HCT116 (cell line): ENCODE data around the gene GPT2. TPM values are rescaled to one million over a fixed set of nuclear protein-coding genes. Genes with fewer than 3 reads are reported as not detected.

Experiments used
- ATAC-seq: fragments of 200-7000 bp; cut with Tn5 transposase; 2 replicates; pipeline ENCODE4 v1.9.1; 2020; ENCODE audit warnings: mild to moderate bottlenecking, moderate library complexity
- BruUV-seq: library from RNA; stranded (reverse); fragments of 400-500 nt; replicated peaks from 2 replicates; lab custom pipeline; 2021; lab: Mats Ljungman, UMichigan
- CTCF ChIA-PET: fragments of 300-600 bp; sonication (Branson Sonifier 250); formaldehyde crosslinking; loops from one replicate; lab custom pipeline; 2021; ENCODE audit warnings: antibody characterized with exemption; lab: Charles Lee
- POLR2A ChIA-PET: fragments of 300-600, 350-600 bp; sonication (Branson Sonifier 250); formaldehyde crosslinking; loops from one replicate; lab custom pipeline; 2021; ENCODE audit warnings: antibody characterized with exemption; lab: Charles Lee
- RAD21 ChIA-PET, 2 experiments: fragments of 300-600 bp; sonication (Branson Sonifier 250); formaldehyde crosslinking; loops; one replicate each; lab custom pipeline; 2023; ENCODE audit warnings: low total read pairs in 2 of 2; ENCODE audit not compliant: uncharacterized antibody in 2 of 2, unreplicated experiment in 2 of 2, low non-redundant PET in 1 of 2; lab: Charles Lee
- DNase-seq: peaks from one replicate; pipeline ENCODE4 v3.0.0-alpha.2; 2010; ENCODE audit warnings: low read depth, low spot score
- H2AFZ ChIP-seq: fragments of 200-600 bp; shearing (Covaris generic), sonication (generic); 2 replicates; pipeline ENCODE4 v1.6.1; 2017; ENCODE audit warnings: low read depth, mixed run types, mixed read lengths, antibody characterized with exemption, low read length; ENCODE audit not compliant: poor library complexity, severe bottlenecking
- H3K27ac ChIP-seq: 2 replicates; pipeline ENCODE4 v1.5.1; 2012; ENCODE audit warnings: low read depth, low read length
- H3K27me3 ChIP-seq: fragments of 200-600 bp; sonication (generic); 2 replicates; pipeline ENCODE4 v1.6.1; 2016; ENCODE audit warnings: mixed run types, low read length, mixed read lengths; ENCODE audit not compliant: insufficient read depth
- H3K36me3 ChIP-seq, 2 experiments: fragments of 200-500 bp in 1 of 2; fragments of 200-600 bp in 1 of 2; sonication (Bioruptor generic) in 1 of 2; sonication (generic) in 1 of 2; 2 replicates each; pipeline versions ENCODE4 v1.5.1 to v1.6.1; 2014 to 2016; ENCODE audit warnings: low read length in 2 of 2, inconsistent platforms in 1 of 2, mixed read lengths in 1 of 2, mixed run types in 1 of 2; ENCODE audit not compliant: insufficient read depth in 2 of 2, control insufficient read depth in 1 of 2
- H3K4me1 ChIP-seq, 2 experiments: fragments of 200-600 bp in 1 of 2; sonication (generic) in 1 of 2; 2 replicates each; pipeline versions ENCODE4 v1.5.1 to v1.6.1; 2012 to 2017; ENCODE audit warnings: low read length in 2 of 2, inconsistent platforms in 1 of 2, mild to moderate bottlenecking in 1 of 2, mixed read lengths in 1 of 2, mixed run types in 1 of 2, moderate library complexity in 1 of 2; ENCODE audit not compliant: insufficient read depth in 2 of 2, control insufficient read depth in 1 of 2
- H3K4me2 ChIP-seq: fragments of 200-600 bp; sonication (generic); 2 replicates; pipeline ENCODE4 v1.6.1; 2017; ENCODE audit warnings: mixed run types, low read length, mixed read lengths
- H3K4me3 ChIP-seq, 2 experiments: fragments of 200-600 bp in 1 of 2; sonication (generic) in 1 of 2; replicated peaks in 1 of 2; 2 replicates each; pipeline ENCODE4 v1.5.1; 2011 to 2016; ENCODE audit warnings: low read length in 2 of 2, control low read depth in 1 of 2, low read depth in 1 of 2, mild to moderate bottlenecking in 1 of 2, mixed read lengths in 1 of 2, mixed run types in 1 of 2
- H3K79me2 ChIP-seq: fragments of 200-600 bp; sonication (generic); 2 replicates; pipeline ENCODE4 v1.6.1; 2017; ENCODE audit warnings: mild to moderate bottlenecking, mixed run types, low read length, moderate library complexity, mixed read lengths; ENCODE audit not compliant: insufficient read depth
- H3K9ac ChIP-seq: fragments of 200-600 bp; sonication (generic); 2 replicates; pipeline ENCODE4 v1.6.1; 2016; ENCODE audit warnings: low read length, mixed read lengths
- H3K9me2 ChIP-seq: fragments of 200-600 bp; sonication (generic), shearing (Covaris generic); 2 replicates; pipeline ENCODE4 v1.6.1; 2017; ENCODE audit warnings: mixed run types, mild to moderate bottlenecking, moderate library complexity; ENCODE audit not compliant: insufficient read depth
- H3K9me3 ChIP-seq, 2 experiments: fragments of 200-500 bp in 1 of 2; fragments of 200-600 bp in 1 of 2; sonication (Bioruptor generic) in 1 of 2; sonication (generic) in 1 of 2; 2 replicates each; pipeline ENCODE4 v1.6.1; 2014 to 2017; ENCODE audit warnings: low read length in 2 of 2, mixed read lengths in 2 of 2, inconsistent platforms in 1 of 2, low read depth in 1 of 2, mild to moderate bottlenecking in 1 of 2, mixed run types in 1 of 2, moderate library complexity in 1 of 2; ENCODE audit not compliant: control insufficient read depth in 1 of 2, insufficient read depth in 1 of 2
- H4K20me1 ChIP-seq: fragments of 200-600 bp; sonication (generic), shearing (Covaris generic); 2 replicates; pipeline ENCODE4 v1.6.1; 2017; ENCODE audit warnings: mixed run types, mild to moderate bottlenecking, moderate library complexity; ENCODE audit not compliant: insufficient read depth
- CBX3 ChIP-seq: IDR thresholded peaks from 2 replicates; pipeline ENCODE4 v1.6.1; 2012; ENCODE audit warnings: low read depth
- CEBPB ChIP-seq: IDR thresholded peaks from 2 replicates; pipeline ENCODE4 v1.6.1; 2012; ENCODE audit warnings: low read depth
- EGR1 ChIP-seq: IDR thresholded peaks from 2 replicates; pipeline ENCODE4 v1.6.1; 2012; ENCODE audit warnings: low read depth
- FOSL1 ChIP-seq: IDR thresholded peaks from 2 replicates; pipeline ENCODE4 v1.6.1; 2012; ENCODE audit warnings: low read depth
- JUND ChIP-seq: IDR thresholded peaks from 2 replicates; pipeline ENCODE4 v1.6.1; 2012
- POLR2A ChIP-seq: IDR thresholded peaks from 2 replicates; pipeline ENCODE4 v1.7.0; 2011; ENCODE audit warnings: borderline replicate concordance; ENCODE audit not compliant: insufficient read depth, insufficient read length; ENCODE audit errors: extremely low read depth
- RAD21 ChIP-seq: IDR thresholded peaks from 2 replicates; pipeline ENCODE4 v1.6.1; 2012; ENCODE audit warnings: low read depth, mild to moderate bottlenecking
- SIN3A ChIP-seq: IDR thresholded peaks from 2 replicates; pipeline ENCODE4 v1.6.1; 2012; ENCODE audit warnings: low read depth
- TCF7L2 ChIP-seq: IDR thresholded peaks from 2 replicates; pipeline ENCODE4 v1.7.0; 2011; ENCODE audit warnings: borderline replicate concordance, inconsistent platforms; ENCODE audit not compliant: insufficient read depth, insufficient read length; ENCODE audit errors: extremely low read depth
- YY1 ChIP-seq: IDR thresholded peaks from 2 replicates; pipeline ENCODE4 v1.6.1; 2011; ENCODE audit warnings: low read length, low read depth, moderate library complexity, mild to moderate bottlenecking; ENCODE audit not compliant: insufficient replicate concordance; ENCODE audit errors: extremely low read depth
- ZFX ChIP-seq: fragments of 450-650 bp; IDR thresholded peaks from 2 replicates; pipeline ENCODE4 v1.6.1; 2017
- intact Hi-C: fragments of 100-400 bp; cut with micrococcal nuclease; formaldehyde crosslinking; loops from 2 replicates; pipeline ENCODE4 v1.10.0; 2022
- total RNA-seq: library from RNA; stranded (reverse); gene quantifications from one replicate; pipeline ENCODE4 v1.2.1, GENCODE V29; 2021; ENCODE audit not compliant: unreplicated experiment
- TF ChIP-seq, protein P1 (sequence below): IDR thresholded peaks from 2 replicates; pipeline ENCODE4 v1.6.1; 2012

The GPT2 gene
- total RNA-seq, 1 experiment from 2014 or later, result 50.6 TPM

- no peak for ATAC-seq
- BruUV-seq, result no TSS peak
- Histone ChIP-seq H3K27ac (no peak overlapping the region), H3K9ac (no peak overlapping the region), H3K27me3 (no peaks in the 10 kb centered on the region), H3K79me2 (no peaks in the 10 kb centered on the region), H4K20me1 (no peaks in the 10 kb centered on the region), H2AFZ (no peak overlapping the region), H3K4me3 (no peak overlapping the region), H3K36me3 (peaks cover 0 to 3% of the 10 kb centered on the region in 2 experiments; a peak in 1 of 4 replicates), H3K4me2 (no peak overlapping the region), H3K4me1 (peaks cover 14% of the 10 kb centered on the region in 2 experiments; a peak in 3 of 4 replicates), H3K9me3 (no peaks in the 10 kb centered on the region), H3K9me2 (no peaks in the 10 kb centered on the region)
- TF ChIP-seq YY1 (no peak), TCF7L2 (no peak), JUND (no peak), ZFX (no peak), FOSL1 (no peak), CEBPB (no peak)
- TF ChIP-seq, protein P1, sequence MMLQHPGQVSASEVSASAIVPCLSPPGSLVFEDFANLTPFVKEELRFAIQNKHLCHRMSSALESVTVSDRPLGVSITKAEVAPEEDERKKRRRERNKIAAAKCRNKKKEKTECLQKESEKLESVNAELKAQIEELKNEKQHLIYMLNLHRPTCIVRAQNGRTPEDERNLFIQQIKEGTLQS, result no peak
- intact Hi-C loops, result no loop called here
- RAD21 ChIA-PET, result no interaction called here
- CTCF ChIA-PET, result no interaction called here
- POLR2A ChIA-PET, result no interaction called here
- no peak for DNase-seq
Observed at GRCh38 chr16:46898006-46898405, 13.8 kb downstream of the GPT2 start.

DNA sequence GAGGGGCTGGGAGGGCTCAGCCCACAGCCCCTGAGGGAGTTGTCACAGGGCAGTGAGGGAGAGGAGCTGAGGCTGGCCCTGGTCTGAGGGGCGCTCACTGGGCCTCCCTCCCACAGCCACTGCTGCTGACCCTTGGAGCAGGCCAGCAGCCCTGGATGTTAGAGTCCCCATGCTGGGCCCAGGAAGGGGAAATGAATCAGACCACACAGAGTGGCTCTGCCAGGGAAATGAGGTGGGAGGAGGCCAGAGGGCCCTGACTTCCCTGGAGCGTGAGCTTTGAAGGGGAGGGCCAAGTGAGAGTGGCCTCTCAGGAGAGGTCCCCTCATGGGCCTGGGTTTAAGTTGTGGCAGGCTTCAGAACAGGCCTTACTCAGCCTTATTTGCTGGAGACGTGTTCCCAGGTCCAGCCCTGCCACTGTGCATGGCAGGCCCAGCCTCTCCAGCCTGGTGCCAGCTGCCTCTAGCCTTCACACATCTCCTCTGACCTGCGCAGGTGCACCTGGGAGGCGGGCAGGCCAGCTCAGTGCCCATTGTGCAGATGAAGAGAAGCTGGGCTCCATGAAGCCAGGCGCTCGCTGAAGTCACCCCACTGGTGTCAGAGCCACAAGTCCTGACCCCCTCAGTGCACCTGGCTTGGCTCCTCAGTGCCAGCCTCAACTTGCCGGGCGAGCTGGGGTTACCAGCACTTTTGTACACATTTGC is 15.4 kb downstream of the GPT2 start:
- BruUV-seq, result no TSS peak
- Histone ChIP-seq H3K4me2 (no peak overlapping the region), H3K9me3 (no peaks in the 10 kb centered on the region), H3K79me2 (no peaks in the 10 kb centered on the region), H3K9me2 (no peaks in the 10 kb centered on the region), H3K4me1 (peaks cover 8 to 14% of the 10 kb centered on the region in 2 experiments; a peak in 3 of 4 replicates), H3K27ac (no peak overlapping the region), H3K4me3 (no peak overlapping the region), H3K36me3 (peaks cover 0 to 3% of the 10 kb centered on the region in 2 experiments; a peak in 1 of 4 replicates), H4K20me1 (no peaks in the 10 kb centered on the region), H3K9ac (no peak overlapping the region), H3K27me3 (no peaks in the 10 kb centered on the region), H2AFZ (no peak overlapping the region)
- RAD21 ChIA-PET, result no interaction called here
- intact Hi-C loops, result no loop called here
- TF ChIP-seq RAD21 (no peak), POLR2A (no peak), SIN3A (no peak), YY1 (no peak), JUND (no peak), FOSL1 (no peak), TCF7L2 (no peak), CEBPB (no peak), CBX3 (no peak), EGR1 (no peak)
- TF ChIP-seq, protein P1, result no peak
- ATAC-seq (no peak), DNase-seq (no peak)
- CTCF ChIA-PET, result interaction anchor here (0.7 kb wide), 1 partner anchor 9 kb away, joined by 3 read pairs; no protein-coding TSS in a partner anchor
- POLR2A ChIA-PET, result no interaction called here
